MV-4-11 (cell line): Measurements from ENCODE around the gene ZNF396.

Source experiments
- DNase-seq: peaks from one replicate; lab custom pipeline; 2025; lab: John Stamatoyannopoulos, UW

The ZNF396 gene

GRCh38 chr18:35335866-35336265, 41.3 kb downstream of the ZNF396 start:
- no peak for DNase-seq

- no peak for DNase-seq
Measured at GRCh38 chr18:35334821-35335220, 42.3 kb downstream of the ZNF396 start.

- DNase-seq, result no peak
Measured at GRCh38 chr18:35334212-35334611, 42.9 kb downstream of the ZNF396 start.

- no peak for DNase-seq
Measured at GRCh38 chr18:35331367-35332087, 45.6 kb downstream of the ZNF396 start.

- DNase-seq, result no peak
Measured at GRCh38 chr18:35328868-35329267, 48.3 kb downstream of the ZNF396 start.

- DNase-seq, result no peak
Measured at GRCh38 chr18:35326695-35327387, 50.3 kb downstream of the ZNF396 start.

GRCh38 chr18:35324926-35325655, 52.0 kb downstream of the ZNF396 start:
- no peak for DNase-seq

GRCh38 chr18:35322486-35323458, 54.4 kb downstream of the ZNF396 start:
- no peak for DNase-seq
